Measurements from ENCODE around the gene SORL1-AS1.
A peak's percentile ranks its signal among the peaks of the same experiment; 100 is the strongest.

SORL1-AS1 gene

DNA sequence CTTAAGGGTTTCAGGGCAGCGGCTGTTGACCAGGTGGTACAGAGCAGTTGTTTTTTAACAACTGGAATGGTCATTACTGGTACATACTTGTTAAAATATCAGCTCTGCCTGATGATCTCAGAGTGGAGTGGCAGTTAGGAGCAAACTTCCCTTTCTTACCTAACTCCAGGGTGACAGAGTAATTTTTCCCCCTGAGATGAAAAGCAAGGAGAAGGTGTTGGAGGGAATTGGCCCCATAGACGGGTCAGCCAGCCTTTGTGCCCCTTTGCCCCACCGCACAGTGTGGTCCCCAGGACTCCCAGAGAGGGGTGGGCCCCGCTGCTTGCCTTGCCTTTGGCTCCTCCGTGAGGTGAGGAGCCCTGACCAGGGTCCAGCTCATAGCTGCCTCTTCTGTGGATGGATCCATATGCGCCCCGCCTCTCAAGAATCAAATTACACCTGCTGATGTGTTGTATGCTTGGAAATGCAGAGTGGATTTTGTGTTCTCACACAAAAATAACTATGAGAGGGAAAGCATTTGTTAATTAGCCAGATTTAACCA, 27.0 kb upstream of the SORL1-AS1 start:
- WGBS, 2 donors, result 65 to 85% methylated on average over 7 of the region's 7 CpGs
- no peak for ATAC-seq (ENCODE audit: insufficient read depth, low FRiP score)
- no peak overlapping the region for H3K9ac ChIP-seq (ENCODE audit: insufficient read depth in 1 of 2, low read length in 2 of 2)
- H3K4me1 ChIP-seq (ENCODE audit: control insufficient read depth in 5 of 5, insufficient read depth in 5 of 5, low read length in 5 of 5), result peaks cover 0 to 17% (median 10%) of the 10 kb centered on the region in 5 donors
- no peaks in the 10 kb centered on the region for H3K9me3 ChIP-seq (ENCODE audit: control insufficient read depth in 4 of 4, insufficient read depth in 3 of 4, low read length in 3 of 4)
- TF ChIP-seq, protein P1, sequence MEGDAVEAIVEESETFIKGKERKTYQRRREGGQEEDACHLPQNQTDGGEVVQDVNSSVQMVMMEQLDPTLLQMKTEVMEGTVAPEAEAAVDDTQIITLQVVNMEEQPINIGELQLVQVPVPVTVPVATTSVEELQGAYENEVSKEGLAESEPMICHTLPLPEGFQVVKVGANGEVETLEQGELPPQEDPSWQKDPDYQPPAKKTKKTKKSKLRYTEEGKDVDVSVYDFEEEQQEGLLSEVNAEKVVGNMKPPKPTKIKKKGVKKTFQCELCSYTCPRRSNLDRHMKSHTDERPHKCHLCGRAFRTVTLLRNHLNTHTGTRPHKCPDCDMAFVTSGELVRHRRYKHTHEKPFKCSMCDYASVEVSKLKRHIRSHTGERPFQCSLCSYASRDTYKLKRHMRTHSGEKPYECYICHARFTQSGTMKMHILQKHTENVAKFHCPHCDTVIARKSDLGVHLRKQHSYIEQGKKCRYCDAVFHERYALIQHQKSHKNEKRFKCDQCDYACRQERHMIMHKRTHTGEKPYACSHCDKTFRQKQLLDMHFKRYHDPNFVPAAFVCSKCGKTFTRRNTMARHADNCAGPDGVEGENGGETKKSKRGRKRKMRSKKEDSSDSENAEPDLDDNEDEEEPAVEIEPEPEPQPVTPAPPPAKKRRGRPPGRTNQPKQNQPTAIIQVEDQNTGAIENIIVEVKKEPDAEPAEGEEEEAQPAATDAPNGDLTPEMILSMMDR (IDR thresholded peaks at IDR 0.05; ENCODE audit: control extremely low read depth, extremely low read depth), result no peak
- no peak overlapping the region for H3K27ac ChIP-seq (ENCODE audit: low read depth in 1 of 2, low read length in 1 of 2)
- no peaks in the 10 kb centered on the region for H3K27me3 ChIP-seq (ENCODE audit: control insufficient read depth in 3 of 3, insufficient read depth in 3 of 3, low read length in 2 of 3)
- H3K4me3 ChIP-seq, result no peak overlapping the region
- no peak for DNase-seq
- H3K36me3 ChIP-seq (ENCODE audit: control insufficient read depth in 4 of 4, insufficient read depth in 4 of 4, low read length in 4 of 4), result peaks cover 0 to 6% (median 0%) of the 10 kb centered on the region in 4 donors

GRCh38 chr11:121478895-121479697, 26.3 kb upstream of the SORL1-AS1 start:
- TF ChIP-seq, protein P1 (IDR thresholded peaks at IDR 0.05; ENCODE audit: control extremely low read depth, extremely low read depth), result no peak
- peaks cover 0 to 6% (median 0%) of the 10 kb centered on the region in 4 donors for H3K36me3 ChIP-seq (ENCODE audit: control insufficient read depth in 4 of 4, insufficient read depth in 4 of 4, low read length in 4 of 4)
- 30 to 59% methylated on average over 25 of the region's 25 CpGs for WGBS, 2 donors

GRCh38 chr11:121478226-121478894, 25.6 kb upstream of the SORL1-AS1 start:
- no peak overlapping the region for H3K4me3 ChIP-seq
- peaks cover 0 to 6% (median 0%) of the 10 kb centered on the region in 4 donors for H3K36me3 ChIP-seq (ENCODE audit: control insufficient read depth in 4 of 4, insufficient read depth in 4 of 4, low read length in 4 of 4)
- TF ChIP-seq, protein P1 (IDR thresholded peaks at IDR 0.05; ENCODE audit: control extremely low read depth, extremely low read depth), result no peak
- H3K4me1 ChIP-seq (ENCODE audit: control insufficient read depth in 5 of 5, insufficient read depth in 5 of 5, low read length in 5 of 5), result peaks cover 0 to 17% (median 10%) of the 10 kb centered on the region in 5 donors
- DNase-seq (peak; percentile 37 to 64 (median 40)), ATAC-seq (ENCODE audit: insufficient read depth, low FRiP score) (no peak)
- H3K27ac ChIP-seq (ENCODE audit: low read depth in 1 of 2, low read length in 1 of 2), result no peak overlapping the region
- WGBS, 2 donors, result 85 to 89% methylated on average over 18 of the region's 18 CpGs
- H3K9me3 ChIP-seq (ENCODE audit: control insufficient read depth in 4 of 4, insufficient read depth in 3 of 4, low read length in 3 of 4), result no peaks in the 10 kb centered on the region
- no peak overlapping the region for H3K9ac ChIP-seq (ENCODE audit: insufficient read depth in 1 of 2, low read length in 2 of 2)
- H3K27me3 ChIP-seq (ENCODE audit: control insufficient read depth in 3 of 3, insufficient read depth in 3 of 3, low read length in 2 of 3), result no peaks in the 10 kb centered on the region

More at GRCh38 chr11:121478895-121479697, 26.3 kb upstream of the SORL1-AS1 start:
- Histone ChIP-seq H3K4me3 (no peak overlapping the region), H3K27me3 (ENCODE audit: control insufficient read depth in 3 of 3, insufficient read depth in 3 of 3, low read length in 2 of 3) (no peaks in the 10 kb centered on the region), H3K9me3 (ENCODE audit: control insufficient read depth in 4 of 4, insufficient read depth in 3 of 4, low read length in 3 of 4) (no peaks in the 10 kb centered on the region), H3K9ac (ENCODE audit: insufficient read depth in 1 of 2, low read length in 2 of 2) (no peak overlapping the region), H3K4me1 (ENCODE audit: control insufficient read depth in 5 of 5, insufficient read depth in 5 of 5, low read length in 5 of 5) (peaks cover 0 to 17% (median 10%) of the 10 kb centered on the region in 5 donors), H3K27ac (ENCODE audit: low read depth in 1 of 2, low read length in 1 of 2) (no peak overlapping the region)
- no peak for ATAC-seq (ENCODE audit: insufficient read depth, low FRiP score)
- peak; percentile 39 to 49 (median 47) for DNase-seq
